Left colon (tissue), 2 donors: ENCODE results near the gene PIK3CB. TPM values are rescaled to one million over a fixed set of nuclear protein-coding genes. Genes with fewer than 3 reads are reported as not detected.
"Not testable (repeated sequence)": the region's sequence is repeated elsewhere in the genome, so short reads cannot be mapped to it uniquely, and the experiment has no call there.

Experiments
- ATAC-seq: fragments of 200-7000 bp; cut with Tn5 transposase; one replicate; pipeline ENCODE4 v1.9.1; 2020; ENCODE audit warnings: mild to moderate bottlenecking, moderate library complexity
- DNase-seq, 2 donors: peaks; one replicate each; pipeline ENCODE4 v3.0.0-alpha.2; 2020
- intact Hi-C, 2 donors: fragments of 100-400 bp; cut with DNase I in 1 of 2; cut with micrococcal nuclease in 1 of 2; formaldehyde crosslinking; loops; one replicate each; pipeline versions ENCODE4 v1.11.2 to v1.14.0; 2022; cut with DNase I, micrococcal nuclease
- total RNA-seq, 2 donors: library from RNA; stranded (reverse); fragmentation: NEBNext Ultra II Directional; extraction: Animal tissue kit (Norgen Biotek cat#: 25700); gene quantifications; one replicate each; pipeline ENCODE4 v1.2.1, GENCODE V29; 2021
- donor health status: DM: no; HTN: no; CAD: no.
- donor health status: DM: yes; HTN: yes; CAD: no.

The PIK3CB gene
- total RNA-seq, 2 donors from 2014 or later: 54.9 to 55.9 TPM

DNA sequence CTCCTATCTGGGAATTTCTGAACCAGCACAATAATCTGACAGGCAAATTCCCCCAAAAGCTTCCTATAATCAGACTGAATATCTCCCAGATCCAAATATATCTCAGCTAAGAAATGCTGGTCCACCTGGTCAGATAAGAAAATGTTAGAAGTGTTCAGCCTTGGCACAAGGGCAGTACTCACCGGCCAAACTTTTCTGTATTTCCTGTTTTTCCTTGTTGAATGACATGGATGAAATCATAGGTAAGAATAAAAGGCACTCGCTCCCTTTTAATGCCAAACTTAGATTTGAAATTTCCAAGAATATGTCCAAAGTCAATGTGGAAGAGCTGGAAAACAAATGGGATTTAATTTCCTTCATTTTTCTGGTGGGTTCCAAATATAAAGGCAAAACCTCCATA is 177.2 kb downstream of the PIK3CB start:
- intact Hi-C loops: no loop called here

DNA sequence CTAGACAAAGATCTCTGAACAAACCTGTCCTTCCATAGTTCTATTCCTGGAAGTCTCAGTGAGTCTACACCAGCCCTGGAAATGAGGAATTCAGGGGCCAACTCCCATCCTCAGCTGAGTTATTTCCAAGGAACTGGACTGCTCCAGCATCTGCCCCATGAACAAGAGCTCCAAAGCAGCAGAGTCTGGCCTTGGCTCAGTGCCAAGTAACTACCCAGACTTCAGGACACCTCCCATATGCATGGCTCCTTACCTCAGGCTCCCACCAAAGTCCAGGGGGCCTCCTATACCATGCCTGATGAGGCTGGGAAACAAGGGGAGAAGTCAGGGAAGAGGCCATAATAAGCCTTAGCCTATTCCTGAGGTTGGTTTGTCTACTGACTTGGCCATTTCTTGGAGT is 181.2 kb downstream of the PIK3CB start:
- intact Hi-C loops: no loop called here
- DNase-seq: no peak
- no peak for ATAC-seq

More for the DNA sequence above, 177.2 kb downstream of the PIK3CB start:
- DNase-seq (no peak), ATAC-seq (no peak)

DNA sequence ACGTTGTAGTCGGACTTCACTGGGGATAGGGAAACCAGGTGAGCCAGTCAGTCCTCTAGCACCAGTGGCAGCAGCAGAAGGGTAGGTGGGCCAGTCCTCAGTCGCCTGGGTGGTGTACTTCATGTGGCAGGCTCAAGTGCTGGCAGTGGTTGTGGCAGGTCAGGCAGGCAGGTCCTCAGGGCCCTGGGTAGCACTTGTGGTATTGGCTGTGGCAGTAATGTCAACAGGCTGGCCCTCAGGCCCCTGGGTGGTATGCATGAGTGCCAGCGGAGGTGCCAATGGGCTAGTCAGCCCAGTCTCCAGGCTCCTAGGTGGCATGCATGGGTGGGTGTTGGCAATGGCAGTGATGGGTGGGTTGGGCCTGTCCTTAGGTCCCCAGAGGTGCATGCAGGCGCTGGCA is 185.6 kb downstream of the PIK3CB start:
- intact Hi-C loops: no loop called here
- no peak for ATAC-seq
- no peak for DNase-seq

DNA sequence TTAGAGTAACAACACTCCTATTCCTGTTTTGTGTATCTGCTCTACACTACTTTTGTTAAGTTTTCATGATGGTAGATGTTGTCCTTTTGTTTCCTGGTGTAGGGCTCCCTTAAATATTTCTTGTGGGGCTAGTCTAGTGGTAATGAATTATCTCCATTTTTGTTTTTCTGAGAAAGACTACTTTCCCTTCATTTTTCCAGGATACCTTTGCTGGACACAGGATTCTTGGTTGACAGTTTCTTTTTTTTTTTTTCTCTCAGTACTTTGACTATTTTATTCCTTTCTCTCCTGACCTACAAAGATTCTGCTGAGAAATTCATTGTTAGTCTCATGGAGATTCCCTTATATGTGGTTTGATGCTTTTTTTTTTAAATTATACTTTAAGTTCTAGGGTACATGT is 188.2 kb downstream of the PIK3CB start:
- no peak for DNase-seq
- intact Hi-C loops: no loop called here
- ATAC-seq: no peak

DNA sequence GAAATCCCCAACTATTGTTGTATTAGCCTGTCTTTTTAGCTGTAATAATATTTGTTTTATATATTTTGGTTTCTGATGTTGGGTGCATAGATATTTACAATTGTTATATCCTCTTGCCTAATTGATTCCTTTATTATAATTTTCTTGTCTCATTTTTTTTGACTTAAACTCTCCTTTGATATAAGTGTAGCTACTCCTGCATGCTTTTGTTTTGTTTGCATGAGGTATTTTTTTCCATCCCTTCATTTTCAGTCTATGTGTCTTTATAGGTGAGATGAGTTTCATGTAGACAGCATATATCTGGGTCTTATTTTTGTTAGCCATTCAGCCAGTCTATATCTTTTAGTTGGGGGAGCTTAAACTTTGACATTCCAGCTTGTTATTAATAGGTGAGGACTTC is 188.7 kb downstream of the PIK3CB start:
- intact Hi-C loops: no loop called here
- no peak for ATAC-seq
- DNase-seq: no peak

DNA sequence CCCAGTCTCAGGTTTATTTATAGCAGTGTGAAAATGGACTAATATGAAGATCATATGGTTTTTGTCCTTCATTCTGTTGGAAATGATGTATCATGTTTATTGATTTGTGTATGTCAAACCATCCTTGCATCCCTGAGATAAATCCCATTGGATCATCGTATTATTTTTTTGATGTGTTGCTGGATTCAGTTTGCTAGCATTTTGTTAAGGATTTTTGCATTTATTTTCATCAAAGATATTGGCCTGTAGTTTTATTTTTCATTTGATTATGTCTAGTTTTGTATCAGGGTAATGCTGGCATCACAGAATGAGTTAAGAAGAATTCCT is 191.8 kb downstream of the PIK3CB start:
- DNase-seq: no peak
- ATAC-seq: no peak

DNA sequence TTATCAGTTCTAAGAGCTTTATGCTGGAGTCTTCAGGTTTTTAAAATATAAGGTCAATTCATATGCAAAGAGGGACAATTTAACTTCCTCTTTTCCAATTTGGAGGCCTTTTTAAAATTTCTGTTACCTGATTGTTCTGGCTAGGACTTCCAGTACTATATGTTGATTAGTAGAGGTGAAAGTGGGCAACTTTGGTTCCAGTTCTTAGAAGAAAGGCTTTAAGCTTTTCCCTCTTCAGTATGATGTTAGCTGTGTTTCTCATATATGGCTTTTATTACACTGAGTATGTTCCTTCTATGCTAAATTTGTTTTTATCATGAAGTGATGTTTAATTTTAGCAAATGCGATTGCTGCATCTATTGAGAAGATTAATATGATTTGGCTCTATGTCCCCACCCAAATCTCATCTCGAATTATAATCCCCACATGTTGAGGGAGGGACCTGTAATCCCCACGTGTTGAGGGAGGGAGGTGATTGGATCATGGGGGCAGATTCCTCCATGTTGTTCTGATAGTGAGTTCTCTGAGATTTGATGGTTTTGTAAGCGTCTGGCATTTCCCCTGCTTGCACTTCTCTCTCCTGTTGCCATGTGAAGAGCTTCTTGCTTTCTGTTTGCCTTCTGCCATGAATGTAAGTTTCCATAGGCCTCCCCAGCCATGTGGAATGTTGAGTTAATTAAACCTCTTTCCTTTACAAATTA is 192.4 kb downstream of the PIK3CB start:
- ATAC-seq: no peak
- intact Hi-C loops: no loop called here

More for the DNA sequence above, 191.8 kb downstream of the PIK3CB start:
- intact Hi-C loops: no loop called here

DNA sequence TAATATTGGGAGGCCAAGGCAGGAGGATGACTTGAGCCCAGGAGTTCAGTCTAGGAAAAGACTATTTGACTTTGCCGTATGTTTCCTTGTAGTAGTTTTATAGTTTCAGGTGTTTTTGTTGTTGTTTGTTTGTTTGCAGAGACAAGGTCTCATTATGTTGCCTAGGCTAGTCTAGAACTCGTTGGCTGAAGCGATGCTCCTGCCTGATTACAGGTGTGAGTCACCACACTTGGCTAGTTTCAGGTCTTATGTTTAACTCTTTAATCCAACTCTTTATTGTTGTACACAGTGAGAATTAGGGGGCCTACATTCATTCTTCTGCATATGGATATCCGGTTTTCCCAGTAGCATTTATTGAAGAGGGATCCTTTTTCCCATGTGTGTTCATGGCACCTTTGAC is 194.2 kb downstream of the PIK3CB start:
- intact Hi-C loops: no loop called here
- DNase-seq (no peak), ATAC-seq (no peak)

More for the DNA sequence above, 192.4 kb downstream of the PIK3CB start:
- no peak for DNase-seq

DNA sequence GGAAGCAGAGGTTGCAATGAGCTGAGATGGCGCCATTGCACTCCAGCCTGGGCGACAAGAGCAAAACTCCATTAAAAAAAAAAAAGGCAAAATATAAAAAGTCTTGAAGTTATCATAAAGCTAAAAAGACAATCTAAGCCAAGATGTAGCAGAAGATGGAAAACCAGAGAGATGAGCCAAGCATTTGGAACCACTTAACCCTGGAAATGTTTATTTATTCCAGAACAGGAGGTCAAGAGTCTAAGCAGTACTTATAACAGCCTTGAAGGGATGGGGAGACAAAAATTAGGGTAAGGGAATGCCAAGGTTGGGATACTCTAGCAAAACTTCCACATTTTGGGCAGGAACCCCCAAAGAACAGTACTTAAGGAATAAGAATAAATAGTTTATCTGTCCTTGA is 196.1 kb downstream of the PIK3CB start:
- intact Hi-C loops: no loop called here
- ATAC-seq (no peak), DNase-seq (no peak)

DNA sequence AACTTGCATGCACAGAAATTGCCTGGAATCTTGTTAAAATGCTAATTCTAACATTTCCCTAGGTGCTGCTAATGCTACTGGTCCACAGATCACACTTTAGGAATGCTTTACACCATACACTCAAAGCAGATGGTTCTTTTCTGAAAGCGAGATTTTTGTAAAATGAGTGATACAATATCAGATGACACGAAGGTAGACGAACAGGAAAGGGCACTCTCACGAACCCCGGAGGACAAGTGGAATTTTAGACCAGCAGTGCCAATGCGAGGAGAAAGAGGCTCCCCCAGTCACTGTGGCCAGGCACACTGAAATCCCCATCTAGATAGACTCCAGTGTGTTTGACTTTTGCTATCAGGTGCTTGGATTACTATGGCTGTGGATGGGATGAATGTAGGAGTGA is 205.2 kb downstream of the PIK3CB start:
- no peak for ATAC-seq
- intact Hi-C loops: no loop called here
- no peak for DNase-seq

DNA sequence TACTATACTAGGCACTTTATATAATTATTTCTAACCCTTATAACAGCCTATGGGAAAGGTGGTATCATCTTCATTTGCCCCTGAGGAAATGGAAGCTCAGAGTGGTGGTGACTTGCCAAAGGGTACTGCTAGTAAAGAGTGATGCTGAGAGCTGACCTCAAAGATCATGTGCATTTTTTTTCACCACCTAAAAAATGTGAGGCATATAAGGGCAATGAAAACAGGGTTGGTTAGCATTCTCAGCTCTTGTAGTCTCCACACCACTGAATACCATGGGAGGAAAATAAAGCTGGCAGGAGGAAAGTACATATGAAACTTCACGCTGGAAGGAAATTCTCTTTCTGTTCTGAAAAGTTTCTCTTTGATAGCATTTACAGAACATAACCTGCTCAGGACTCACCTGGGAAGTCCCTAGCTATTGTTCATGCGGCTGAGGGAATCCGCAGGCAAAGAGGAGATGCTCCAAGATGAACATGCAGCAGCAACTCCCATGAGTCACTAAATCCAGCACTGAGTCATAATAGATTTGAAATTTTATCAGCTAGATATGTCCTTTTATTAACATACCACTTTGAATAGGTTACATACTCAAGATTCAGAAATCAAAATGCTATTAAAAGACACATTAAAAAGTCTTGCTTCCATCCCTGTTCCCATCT is 208.9 kb downstream of the PIK3CB start:
- ATAC-seq: no peak
- no peak for DNase-seq
- intact Hi-C loops: no loop called here

DNA sequence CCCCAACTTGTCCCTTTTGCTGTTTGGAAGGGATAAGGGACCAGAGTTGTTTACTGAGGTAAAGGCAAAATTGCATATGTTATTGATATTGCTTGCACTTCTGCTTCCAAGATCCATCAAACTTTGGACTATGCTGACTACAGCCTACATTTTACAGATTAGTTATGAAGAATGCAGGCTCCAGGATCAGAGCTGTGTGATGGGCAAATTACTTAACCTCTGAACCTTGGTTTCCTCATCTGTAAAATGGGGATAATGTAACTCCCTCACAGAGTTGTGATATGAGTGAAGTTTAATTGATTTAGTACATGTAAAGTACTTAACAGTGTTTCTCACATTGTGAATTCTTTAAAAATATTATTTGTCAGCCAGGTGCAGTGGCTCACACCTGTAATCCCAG is 210.2 kb downstream of the PIK3CB start:
- intact Hi-C loops: no loop called here
- DNase-seq (no peak), ATAC-seq (no peak)

DNA sequence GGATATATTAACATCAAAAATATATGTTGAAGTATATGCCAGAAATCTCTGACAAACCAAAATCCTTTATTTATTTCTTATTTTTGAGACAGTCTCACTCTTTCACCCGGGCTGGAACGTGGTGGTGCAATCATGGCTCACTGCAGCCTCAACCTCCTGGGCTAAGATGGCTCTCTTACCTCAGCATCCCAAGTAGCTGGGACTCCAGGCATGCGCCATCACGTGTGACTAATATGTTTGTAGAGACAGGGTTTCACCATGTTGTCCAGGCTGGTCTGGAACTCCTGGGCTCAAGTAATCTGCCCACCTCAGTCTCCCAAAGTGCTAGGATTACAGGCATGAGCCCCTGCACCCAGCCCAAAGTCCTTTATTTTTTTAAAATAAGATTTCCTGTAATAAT is 214.3 kb downstream of the PIK3CB start:
- no peak for DNase-seq
- intact Hi-C loops: no loop called here
- ATAC-seq: no peak

DNA sequence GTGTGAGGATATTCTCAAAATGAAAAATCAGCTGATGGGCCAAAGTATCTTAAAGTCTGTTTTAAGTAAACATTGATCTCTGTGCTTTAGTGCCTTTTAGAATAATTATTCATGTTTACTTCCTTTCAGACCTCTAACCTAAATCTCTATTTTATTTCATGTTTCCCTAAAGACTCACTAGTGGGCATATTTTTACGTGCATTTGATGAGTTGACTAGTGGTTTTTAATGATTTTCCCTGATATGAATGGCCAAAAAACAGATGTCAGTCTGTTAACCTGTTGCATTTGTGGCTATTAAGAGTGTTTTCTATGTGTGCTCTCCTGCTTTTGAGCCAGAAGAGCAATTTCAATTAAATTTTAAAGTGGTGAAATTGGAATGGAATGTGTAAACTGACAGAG is 219.3 kb downstream of the PIK3CB start:
- ATAC-seq (no peak), DNase-seq (no peak)
- intact Hi-C loops: no loop called here

DNA sequence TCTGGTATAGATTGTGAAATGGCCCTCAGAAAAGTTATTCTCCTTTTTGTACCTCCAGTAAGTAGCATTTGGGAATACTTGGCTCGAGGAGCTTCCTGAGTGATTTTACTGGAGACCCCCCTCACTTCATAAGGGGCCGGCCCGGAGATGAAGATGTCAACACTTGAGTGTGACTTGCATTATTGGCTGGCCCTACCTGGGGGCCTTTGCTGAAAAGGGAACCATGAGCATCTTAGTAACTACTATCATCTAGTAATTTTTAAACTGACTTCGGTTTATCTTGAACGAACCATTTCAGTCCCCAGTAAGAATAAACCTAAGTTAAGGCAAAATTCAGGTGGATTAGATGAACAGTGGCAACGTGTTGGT is 224.8 kb downstream of the PIK3CB start:
- DNase-seq (no peak), ATAC-seq (no peak)
- intact Hi-C loops: no loop called here

DNA sequence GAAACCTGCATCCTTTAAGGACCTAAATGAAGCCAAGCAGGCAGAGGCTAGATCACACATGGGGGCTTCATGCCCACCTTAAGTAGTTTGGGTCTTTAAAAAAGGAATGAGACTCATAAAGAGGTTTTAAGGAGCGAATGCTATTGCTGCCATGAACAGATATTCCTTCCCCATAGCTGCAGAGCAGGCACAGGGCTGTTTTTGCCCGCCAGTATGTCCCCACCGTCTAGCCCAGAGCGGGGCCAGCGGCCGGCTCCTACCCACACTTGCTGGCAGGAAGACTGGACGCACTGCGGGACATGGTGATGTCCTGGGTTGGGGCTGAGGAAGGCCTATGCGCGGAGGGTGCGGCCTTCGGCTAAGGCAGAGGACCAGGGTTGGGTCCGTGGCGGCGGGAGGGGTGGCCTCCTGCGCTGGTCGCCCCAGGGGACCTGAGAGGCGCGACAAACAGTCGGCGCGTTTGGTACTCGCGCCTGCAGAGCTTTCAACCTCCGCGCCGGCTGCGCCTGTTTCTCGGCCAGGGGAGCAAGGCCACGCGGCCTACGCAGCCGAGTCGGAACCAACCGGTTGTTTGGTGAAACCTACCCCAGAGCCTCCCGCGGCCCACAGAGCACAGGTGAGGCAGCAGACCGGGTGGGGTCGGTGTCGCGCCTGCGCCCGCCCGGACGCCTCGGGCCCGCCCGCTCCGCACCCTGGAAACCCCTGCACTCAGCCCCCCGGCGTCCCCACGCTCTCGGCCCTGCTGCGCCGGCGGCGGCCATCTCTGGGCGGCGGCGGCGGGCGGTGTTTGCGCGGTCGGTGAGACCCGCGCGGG is 226.2 kb downstream of the PIK3CB start, which contains the start of gene FAIM:
Gene FAIM (plus strand): TSS at position 450 of the 814 bp plus-strand sequence. CDS start 10,956 bp downstream, outside the sequence.
- ATAC-seq (peak; percentile 81), DNase-seq (peak; percentile 62 to 77)
- intact Hi-C loops: no loop called here

DNA sequence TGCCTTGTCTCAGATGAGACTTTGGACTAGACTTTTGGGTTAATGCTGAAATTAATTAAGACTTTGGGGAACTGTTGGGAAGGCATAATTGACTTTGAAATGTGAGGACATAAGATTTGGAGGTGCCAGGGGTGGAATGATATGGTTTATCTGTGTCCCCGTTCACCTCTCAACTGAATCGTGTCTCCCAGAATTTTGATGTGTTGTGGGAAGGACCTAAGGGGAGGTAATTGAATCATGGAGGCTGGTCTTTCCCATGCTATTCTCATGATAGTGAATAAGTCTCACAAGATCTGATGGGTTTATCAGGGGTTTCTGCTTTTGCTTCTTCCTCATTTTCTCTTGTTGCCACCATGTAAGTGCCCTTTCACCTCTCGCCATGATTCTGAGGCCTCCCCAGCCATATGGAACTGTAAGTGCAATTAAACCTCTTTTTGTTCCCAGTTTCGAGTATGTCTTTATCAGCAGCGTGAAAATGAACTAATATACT is 230.6 kb downstream of the PIK3CB start:
- DNase-seq, intact Hi-C loops, ATAC-seq: not testable (repeated sequence)
